Testis (tissue), 2 donors: ENCODE results near the gene ROBO4.

Source experiments
- POLR2A ChIP-seq: fragments of 450-650 bp; IDR thresholded peaks from one replicate; pipeline ENCODE4 v1.6.1; 2017; ENCODE audit warnings: antibody characterized with exemption, mild to moderate bottlenecking, moderate library complexity
- TF ChIP-seq, protein P1 (sequence below), 3 experiments: fragments of 450-650 bp in 2 of 3; fragments of 200-600 bp in 1 of 3; sonication (generic) in 1 of 3; IDR thresholded peaks; one replicate each; pipeline ENCODE4 v1.5.1; 2016 to 2019; ENCODE audit warnings: antibody characterized with exemption in 3 of 3, mild to moderate bottlenecking in 2 of 3, moderate library complexity in 1 of 3

DNA sequence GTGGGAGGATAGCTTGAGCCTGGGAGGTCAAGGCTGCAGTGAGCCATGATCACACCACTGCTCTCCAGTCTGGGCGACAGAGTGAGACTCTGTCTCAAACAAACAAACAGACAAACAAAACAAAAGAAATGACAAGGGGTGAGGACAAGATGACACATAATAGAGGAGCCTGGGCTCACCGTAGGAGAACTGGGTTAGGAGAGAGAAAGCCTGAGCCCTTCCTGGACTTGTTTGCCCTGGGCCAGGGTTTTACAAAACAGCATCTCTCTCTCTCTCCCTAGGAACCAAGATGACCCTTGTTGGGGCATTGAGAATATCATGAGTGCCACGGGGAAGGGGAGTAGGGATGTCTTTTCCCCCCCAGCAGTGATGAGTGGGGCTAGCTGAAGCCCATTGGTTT lies 16.7 kb downstream of the ROBO4 start:
- TF ChIP-seq POLR2A: no peak
- TF ChIP-seq, protein P1, sequence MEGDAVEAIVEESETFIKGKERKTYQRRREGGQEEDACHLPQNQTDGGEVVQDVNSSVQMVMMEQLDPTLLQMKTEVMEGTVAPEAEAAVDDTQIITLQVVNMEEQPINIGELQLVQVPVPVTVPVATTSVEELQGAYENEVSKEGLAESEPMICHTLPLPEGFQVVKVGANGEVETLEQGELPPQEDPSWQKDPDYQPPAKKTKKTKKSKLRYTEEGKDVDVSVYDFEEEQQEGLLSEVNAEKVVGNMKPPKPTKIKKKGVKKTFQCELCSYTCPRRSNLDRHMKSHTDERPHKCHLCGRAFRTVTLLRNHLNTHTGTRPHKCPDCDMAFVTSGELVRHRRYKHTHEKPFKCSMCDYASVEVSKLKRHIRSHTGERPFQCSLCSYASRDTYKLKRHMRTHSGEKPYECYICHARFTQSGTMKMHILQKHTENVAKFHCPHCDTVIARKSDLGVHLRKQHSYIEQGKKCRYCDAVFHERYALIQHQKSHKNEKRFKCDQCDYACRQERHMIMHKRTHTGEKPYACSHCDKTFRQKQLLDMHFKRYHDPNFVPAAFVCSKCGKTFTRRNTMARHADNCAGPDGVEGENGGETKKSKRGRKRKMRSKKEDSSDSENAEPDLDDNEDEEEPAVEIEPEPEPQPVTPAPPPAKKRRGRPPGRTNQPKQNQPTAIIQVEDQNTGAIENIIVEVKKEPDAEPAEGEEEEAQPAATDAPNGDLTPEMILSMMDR (IDR thresholded peaks at IDR 0.05): no peak
